ENCODE measurements around the gene ZZZ3. TPM values are rescaled to one million over a fixed set of nuclear protein-coding genes. Genes with fewer than 3 reads are reported as not detected.

The ZZZ3 gene
- total and polyA plus RNA-seq, 10 of the 15 experiments (the other 5 are each of a cell fraction or from before 2014, with no cell fraction given): 10.5 to 44.1 (median 29.5) TPM

- TF ChIP-seq TAF1 (IDR thresholded peaks at IDR 0.05; ENCODE audit: borderline replicate concordance, low read depth, low read length): no peak; the same call in 1 of the 2 replicates
- TF ChIP-seq REST (IDR thresholded peaks at IDR 0.05; ENCODE audit: low read depth, low read length): no peak
- TF ChIP-seq GABPA (IDR thresholded peaks at IDR 0.05; ENCODE audit: low read depth): peak; percentile 86
- peak; percentile 77 to 84 (median 80); a peak in 5 of 6 replicates for TF ChIP-seq CTCF (IDR thresholded peaks at IDR 0.05 in 2 of 3, conservative IDR thresholded peaks at IDR 0.05 in 1 of 3; ENCODE audit: control insufficient read depth in 2 of 3, extremely low read depth in 1 of 3, insufficient read depth in 1 of 3, low read depth in 3 of 3, low read length in 3 of 3)
- no peak for TF ChIP-seq PAX5 (IDR thresholded peaks at IDR 0.05; ENCODE audit: borderline replicate concordance, low read depth, low read length)
- TF ChIP-seq NR2C2 (IDR thresholded peaks at IDR 0.05; ENCODE audit: borderline replicate concordance, control insufficient read depth, insufficient read length, low read depth): no peak
- TF ChIP-seq HDAC6 (IDR thresholded peaks at IDR 0.05; ENCODE audit: unreplicated experiment): no peak
- no peak for TF ChIP-seq NFYB (IDR thresholded peaks at IDR 0.05; ENCODE audit: insufficient read depth, low read depth, low read length)
- no peak for TF ChIP-seq ZSCAN29 (IDR thresholded peaks at IDR 0.05)
- no peak for TF ChIP-seq SIX5 (IDR thresholded peaks at IDR 0.05; ENCODE audit: low read depth, low read length, severe bottlenecking)
- peak; percentile 64 for TF ChIP-seq ZNF687 (IDR thresholded peaks at IDR 0.05)
- peak; percentile 97 for TF ChIP-seq SMARCA5 (IDR thresholded peaks at IDR 0.05)
- peak; percentile 89 for TF ChIP-seq ZNF207 (IDR thresholded peaks at IDR 0.05; ENCODE audit: borderline replicate concordance)
- TF ChIP-seq LARP7 (IDR thresholded peaks at IDR 0.05): peak; percentile 96
- peak; percentile 70 for TF ChIP-seq NKRF (conservative IDR thresholded peaks at IDR 0.05)
Measured at GRCh38 chr1:77683160-77684148, 996 bp upstream of the ZZZ3 start (continued).

All from GM12878 (cell line).